ENCODE measurements around the gene OR6N2. TPM values are rescaled to one million over a fixed set of nuclear protein-coding genes. Genes with fewer than 3 reads are reported as not detected.

Gene OR6N2
- total RNA-seq, 1 donor from 2014 or later, result not detected

- no peak for DNase-seq
These were observed 28.8 kb downstream of the OR6N2 start for GRCh38 chr1:158752155-158752712.

GRCh38 chr1:158735848-158736247 lies 45.2 kb downstream of the OR6N2 start:
- DNase-seq, result no peak

GRCh38 chr1:158732524-158732923 lies 48.5 kb downstream of the OR6N2 start:
- no peak for DNase-seq

GRCh38 chr1:158731707-158732106 lies 49.3 kb downstream of the OR6N2 start:
- no peak for DNase-seq

- no peak for DNase-seq
These were observed 50.6 kb downstream of the OR6N2 start for GRCh38 chr1:158730453-158730852.

- DNase-seq, result no peak
These were observed 52.3 kb downstream of the OR6N2 start for GRCh38 chr1:158728510-158729225.

GRCh38 chr1:158724442-158724841 lies 56.6 kb downstream of the OR6N2 start:
- DNase-seq, result no peak

Other genes starting within 250 kb of the OR6N2 start
- not detected in 2 replicates for gene OR6Y1, start 226.8 kb downstream of the OR6N2 start, total RNA-seq
- gene OR6P1, start 210.6 kb downstream of the OR6N2 start, total RNA-seq, result not detected in 2 replicates
- not detected in 2 replicates for gene OR10X1, start 201.3 kb downstream of the OR6N2 start, total RNA-seq
- gene OR10Z1, start 175.9 kb downstream of the OR6N2 start, total RNA-seq, result not detected in 2 replicates
- gene SPTA1, start 94.5 kb downstream of the OR6N2 start, total RNA-seq, result 2.0 and 3.1 TPM in 2 replicates
- gene OR6K2, start 80.6 kb downstream of the OR6N2 start, total RNA-seq, result not detected in 2 replicates
- gene OR6K3, start 60.5 kb downstream of the OR6N2 start, total RNA-seq, result not detected in 2 replicates
- gene OR6K6, start 26.5 kb downstream of the OR6N2 start, total RNA-seq, result not detected in 2 replicates
- gene OR6N1, start 9.0 kb downstream of the OR6N2 start, total RNA-seq, result not detected in 2 replicates
- not detected in 2 replicates for gene MNDA, start 50.1 kb upstream of the OR6N2 start, total RNA-seq
- not detected in 2 replicates for gene PYHIN1, start 150.3 kb upstream of the OR6N2 start, total RNA-seq
- 101 and 103 TPM in 2 replicates for gene IFI16, start 228.7 kb upstream of the OR6N2 start, total RNA-seq